BJ (cell line): Measurements from ENCODE around the gene RESF1. TPM values are rescaled to one million over a fixed set of nuclear protein-coding genes. Genes with fewer than 3 reads are reported as not detected.

Experiments
- CTCF ChIA-PET: fragments of 350-600 bp; formaldehyde crosslinking; extraction: SDS; loops from one replicate; lab custom pipeline; 2021; ENCODE audit warnings: antibody characterized with exemption, inconsistent platforms; lab: Yijun Ruan, JAX
- POLR2A ChIA-PET: fragments of 300-600 bp; sonication (Branson Sonifier 250); formaldehyde crosslinking; extraction: SDS; loops from one replicate; lab custom pipeline; 2021; ENCODE audit warnings: antibody characterized with exemption; lab: Charles Lee
- DNase-seq: peaks from one replicate; pipeline ENCODE4 v3.0.0-alpha.2; 2011; ENCODE audit warnings: low read depth
- H3K27me3 ChIP-seq: 2 replicates; pipeline ENCODE4 v1.6.0; 2011; ENCODE audit warnings: low read length; ENCODE audit not compliant: control insufficient read depth, insufficient read depth
- H3K36me3 ChIP-seq: 2 replicates; pipeline ENCODE4 v1.5.1; 2011; ENCODE audit warnings: low read length; ENCODE audit not compliant: control insufficient read depth, insufficient read depth
- H3K4me3 ChIP-seq: 2 replicates; pipeline ENCODE4 v1.5.1; 2011; ENCODE audit warnings: low read depth, mild to moderate bottlenecking, control low read depth, low read length
- polyA plus RNA-seq: library from polyadenylated mRNA; depleted of rRNA; stranded (reverse); fragments of >200 nt; gene quantifications from 2 replicates; pipeline ENCODE4 v1.2.3, GENCODE V29; 2011
- TF ChIP-seq, protein P1 (sequence below): IDR thresholded peaks from 2 replicates; pipeline ENCODE4 v1.5.1; 2011; ENCODE audit warnings: low read depth, mild to moderate bottlenecking, control low read depth, inconsistent platforms, low read length, moderate library complexity; ENCODE audit not compliant: insufficient read depth

RESF1 gene
- polyA plus RNA-seq, 1 experiment = 4.6 TPM

DNA sequence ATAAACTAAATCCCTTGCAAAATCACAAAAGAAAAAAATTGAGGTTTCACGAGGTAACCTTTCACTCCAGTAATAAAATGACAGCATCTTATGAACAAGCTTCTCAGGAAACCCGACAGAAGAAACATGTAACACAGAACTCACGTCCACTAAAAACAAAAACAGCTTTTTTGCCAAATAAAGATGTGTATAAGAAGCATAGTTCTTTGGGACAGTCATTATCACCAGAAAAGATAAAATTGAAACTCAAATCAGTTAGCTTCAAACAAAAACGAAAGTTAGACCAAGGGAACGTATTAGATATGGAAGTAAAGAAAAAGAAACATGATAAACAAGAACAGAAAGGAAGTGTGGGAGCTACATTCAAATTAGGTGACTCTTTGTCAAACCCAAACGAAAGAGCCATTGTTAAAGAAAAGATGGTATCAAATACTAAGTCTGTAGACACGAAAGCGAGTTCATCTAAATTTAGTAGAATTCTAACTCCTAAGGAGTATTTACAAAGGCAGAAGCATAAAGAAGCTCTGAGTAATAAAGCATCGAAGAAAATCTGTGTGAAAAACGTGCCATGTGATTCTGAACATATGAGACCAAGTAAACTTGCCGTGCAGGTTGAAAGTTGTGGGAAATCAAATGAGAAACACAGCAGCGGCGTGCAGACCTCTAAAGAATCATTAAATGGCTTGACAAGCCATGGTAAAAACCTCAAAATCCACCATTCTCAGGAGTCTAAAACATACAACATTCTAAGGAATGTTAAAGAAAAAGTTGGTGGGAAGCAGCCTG lies 25.8 kb downstream of the RESF1 start:
- DNase-seq = no peak
- TF ChIP-seq, protein P1, sequence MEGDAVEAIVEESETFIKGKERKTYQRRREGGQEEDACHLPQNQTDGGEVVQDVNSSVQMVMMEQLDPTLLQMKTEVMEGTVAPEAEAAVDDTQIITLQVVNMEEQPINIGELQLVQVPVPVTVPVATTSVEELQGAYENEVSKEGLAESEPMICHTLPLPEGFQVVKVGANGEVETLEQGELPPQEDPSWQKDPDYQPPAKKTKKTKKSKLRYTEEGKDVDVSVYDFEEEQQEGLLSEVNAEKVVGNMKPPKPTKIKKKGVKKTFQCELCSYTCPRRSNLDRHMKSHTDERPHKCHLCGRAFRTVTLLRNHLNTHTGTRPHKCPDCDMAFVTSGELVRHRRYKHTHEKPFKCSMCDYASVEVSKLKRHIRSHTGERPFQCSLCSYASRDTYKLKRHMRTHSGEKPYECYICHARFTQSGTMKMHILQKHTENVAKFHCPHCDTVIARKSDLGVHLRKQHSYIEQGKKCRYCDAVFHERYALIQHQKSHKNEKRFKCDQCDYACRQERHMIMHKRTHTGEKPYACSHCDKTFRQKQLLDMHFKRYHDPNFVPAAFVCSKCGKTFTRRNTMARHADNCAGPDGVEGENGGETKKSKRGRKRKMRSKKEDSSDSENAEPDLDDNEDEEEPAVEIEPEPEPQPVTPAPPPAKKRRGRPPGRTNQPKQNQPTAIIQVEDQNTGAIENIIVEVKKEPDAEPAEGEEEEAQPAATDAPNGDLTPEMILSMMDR = no peak
- CTCF ChIA-PET = interaction anchor here (1.5 to 1.7 kb wide), 2 partner anchors 26 to 75 kb away, joined by 3 to 4 read pairs; partner anchors contain the start of gene RESF1
- Histone ChIP-seq H3K4me3 (no peak overlapping the region), H3K27me3 (no peaks in the 10 kb centered on the region), H3K36me3 (0 out of 2 replicates have a peak, but pooled peaks cover 1% of the 10 kb centered on the region)
- POLR2A ChIA-PET = no interaction called here

DNA sequence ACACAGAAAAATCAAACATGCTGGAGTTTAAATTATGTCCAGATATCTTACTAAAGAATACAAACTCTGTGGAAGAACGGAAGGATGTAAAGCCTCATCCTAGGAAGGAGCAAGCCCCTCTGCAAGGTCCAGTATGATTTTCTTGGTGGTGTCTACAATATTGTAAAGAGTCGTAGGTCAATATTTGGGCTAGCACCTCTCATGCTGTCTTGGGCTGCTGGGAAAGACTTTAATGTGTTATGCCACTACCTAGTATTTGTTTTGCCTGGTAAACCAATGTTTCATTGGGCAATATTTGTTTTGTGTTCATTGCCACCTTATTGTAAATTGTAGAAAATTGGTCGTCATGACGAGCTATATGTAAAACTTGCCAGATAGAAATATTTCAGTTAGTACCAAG lies 26.6 kb downstream of the RESF1 start:
- ChIA-PET POLR2A (no interaction called here), CTCF (interaction anchor here (1.7 kb wide), 1 partner anchor 27 kb away, joined by 4 read pairs; the partner anchor contains the start of gene RESF1)
- Histone ChIP-seq H3K36me3 (0 out of 2 replicates have a peak, but pooled peaks cover 1% of the 10 kb centered on the region), H3K27me3 (no peaks in the 10 kb centered on the region), H3K4me3 (no peak overlapping the region)
- TF ChIP-seq, protein P1 = no peak
- no peak for DNase-seq

DNA sequence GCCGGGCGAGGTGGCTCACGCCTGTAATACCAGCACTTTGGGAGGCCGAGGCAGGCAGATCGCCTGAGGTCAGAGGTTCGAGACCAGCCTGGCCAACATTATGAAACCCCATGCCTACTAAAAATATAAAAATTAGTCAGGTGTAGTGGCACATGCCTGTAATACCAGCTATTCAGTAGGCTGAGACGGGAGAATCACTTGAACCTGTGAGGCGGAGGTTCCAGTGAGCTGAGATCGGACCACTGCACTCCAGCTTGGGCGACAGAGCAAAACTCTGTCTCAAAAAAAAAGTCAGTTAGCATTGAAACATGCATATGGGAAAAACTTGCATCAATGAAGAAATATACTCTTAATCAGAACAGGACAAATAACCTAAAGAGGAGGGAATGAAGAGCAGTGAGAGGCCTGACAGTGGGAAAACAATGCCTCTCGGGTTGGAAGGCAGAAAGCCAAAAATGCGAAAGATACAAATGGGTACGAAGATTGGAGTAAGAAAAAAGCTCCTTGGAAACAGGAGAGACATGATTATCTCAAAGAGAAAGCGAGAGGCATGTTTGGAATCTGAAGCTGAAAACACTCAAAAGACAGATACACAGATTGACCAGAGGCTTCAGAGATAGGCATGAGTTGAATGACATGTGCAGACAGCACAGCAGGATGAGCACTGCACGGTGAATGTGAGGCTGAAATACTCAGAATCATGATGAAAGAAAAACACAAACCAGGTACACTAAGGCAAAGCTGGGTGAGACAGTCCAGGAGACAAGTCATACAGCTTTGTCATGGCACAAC lies 30.6 kb downstream of the RESF1 start:
- TF ChIP-seq, protein P1 = no peak
- ChIA-PET POLR2A (interaction anchor here (0.5 kb wide), 1 partner anchor 47 kb away, joined by 3 read pairs; no protein-coding TSS in a partner anchor), CTCF (interaction anchor here (1.5 kb wide), 1 partner anchor 8 kb away, joined by 3 read pairs; no protein-coding TSS in a partner anchor)
- Histone ChIP-seq H3K27me3 (no peaks in the 10 kb centered on the region), H3K4me3 (no peak overlapping the region), H3K36me3 (no peaks in the 10 kb centered on the region)
- DNase-seq = no peak

DNA sequence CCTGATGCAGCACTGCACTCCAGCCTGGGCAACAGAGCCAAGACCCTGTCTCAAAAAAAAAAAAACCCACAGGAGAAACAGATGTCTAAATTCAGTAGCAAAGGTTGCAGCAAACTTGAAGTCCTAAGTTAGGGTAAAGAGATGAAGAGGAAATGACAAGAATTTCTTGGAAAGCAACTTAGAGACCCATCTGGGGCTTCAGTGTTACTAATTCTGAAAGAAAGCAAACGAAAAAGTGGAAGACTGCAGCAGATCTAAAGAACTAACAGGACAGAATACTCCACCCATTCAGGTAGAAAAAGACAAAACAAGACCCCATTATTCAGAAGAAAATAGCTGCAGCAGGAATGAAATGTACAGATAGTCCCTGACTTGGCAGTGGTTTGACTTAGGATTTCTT lies 31.9 kb downstream of the RESF1 start:
- Histone ChIP-seq H3K27me3 (no peaks in the 10 kb centered on the region), H3K36me3 (no peaks in the 10 kb centered on the region), H3K4me3 (no peak overlapping the region)
- DNase-seq = no peak
- CTCF ChIA-PET = interaction anchor here (1.2 to 1.5 kb wide), 2 partner anchors 17 to 32 kb away, joined by 3 read pairs; no protein-coding TSS in a partner anchor
- TF ChIP-seq, protein P1 = no peak
- POLR2A ChIA-PET = no interaction called here

DNA sequence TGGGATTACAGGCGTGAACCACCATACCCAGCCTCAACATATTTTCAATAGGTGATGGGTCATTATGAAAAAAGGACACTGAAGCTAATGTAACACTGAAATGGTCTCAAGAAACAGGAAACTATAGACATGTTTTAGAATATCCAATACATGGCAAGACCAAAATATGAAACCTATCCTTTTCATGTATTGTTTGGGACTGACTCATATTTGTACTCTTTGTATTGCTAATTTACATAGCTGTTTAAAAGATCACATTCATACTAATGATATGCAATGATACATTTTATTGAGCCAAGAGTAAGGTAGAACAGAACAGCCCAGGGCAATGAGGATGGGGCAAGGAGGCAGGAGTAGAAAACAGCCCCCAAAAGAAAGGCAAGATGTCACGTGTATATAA lies 32.6 kb downstream of the RESF1 start:
- no peak for DNase-seq
- Histone ChIP-seq H3K4me3 (no peak overlapping the region), H3K36me3 (no peaks in the 10 kb centered on the region), H3K27me3 (no peaks in the 10 kb centered on the region)
- CTCF ChIA-PET = interaction anchor here (0.6 to 1.5 kb wide), 3 partner anchors 16 to 201 kb away, joined by 3 read pairs; no protein-coding TSS in a partner anchor
- TF ChIP-seq, protein P1 = no peak
- POLR2A ChIA-PET = no interaction called here
